ENCODE results near the gene PPP1R14C.
A peak's percentile ranks its signal among the peaks of the same experiment; 100 is the strongest.

PPP1R14C gene

DNA sequence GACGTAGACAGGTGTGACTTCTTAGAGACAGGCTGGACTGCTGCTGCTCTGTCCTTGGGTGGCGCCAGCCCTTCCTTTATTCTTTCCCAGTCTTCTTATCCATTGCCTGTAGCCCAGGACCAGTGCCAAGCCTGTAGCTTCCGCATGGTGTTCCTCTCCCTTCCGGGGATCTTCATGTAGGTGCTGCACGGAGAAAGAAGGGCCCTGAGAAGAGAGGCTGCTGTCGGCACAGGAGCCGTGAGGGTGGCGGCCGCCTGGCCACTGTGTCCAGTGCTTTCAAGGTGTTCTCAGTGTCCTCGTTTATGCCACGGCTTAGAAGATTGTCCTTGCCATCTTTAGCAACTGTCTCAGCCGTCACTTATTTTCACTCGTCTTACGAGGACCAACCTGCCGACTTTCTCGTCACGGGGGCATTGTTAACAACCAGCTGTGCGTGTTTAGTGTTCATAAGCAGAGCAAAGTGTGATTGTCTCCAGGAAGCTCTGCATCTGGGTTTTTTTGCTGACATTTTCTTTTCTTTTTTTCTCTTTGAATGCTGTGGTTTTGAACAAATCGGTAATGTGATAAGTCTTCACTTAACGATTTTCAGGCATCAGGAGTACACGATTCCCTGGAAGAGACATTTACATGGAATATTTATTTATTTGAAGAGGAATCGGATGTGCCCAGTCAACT lies 61.2 kb downstream of the PPP1R14C start:
- 92 to 93% methylated on average over 21 of the region's 22 CpGs for WGBS, 2 experiments (ENCODE audit: insufficient coverage in 2 of 2)
- peaks cover 18% of the 10 kb centered on the region for H3K4me1 ChIP-seq (ENCODE audit: control insufficient read depth, insufficient read depth, low read length, poor library complexity, severe bottlenecking)
- no peaks in the 10 kb centered on the region for H3K9me3 ChIP-seq (ENCODE audit: control insufficient read depth, low read length)
- no peaks in the 10 kb centered on the region for H3K36me3 ChIP-seq (ENCODE audit: control insufficient read depth, insufficient read depth, low read length)
- no peak overlapping the region for H3K4me3 ChIP-seq (ENCODE audit: extremely low read depth, insufficient read depth, low read length, poor library complexity, severe bottlenecking)
- no peak overlapping the region for H3K27ac ChIP-seq (ENCODE audit: low read depth, low read length, severe bottlenecking)

- WGBS, 2 experiments (ENCODE audit: insufficient coverage in 2 of 2) = 85 to 87% methylated on average over 6 to 7 of the region's 9 CpGs
Observed at GRCh38 chr6:150204705-150205472, 62.0 kb downstream of the PPP1R14C start.

DNA sequence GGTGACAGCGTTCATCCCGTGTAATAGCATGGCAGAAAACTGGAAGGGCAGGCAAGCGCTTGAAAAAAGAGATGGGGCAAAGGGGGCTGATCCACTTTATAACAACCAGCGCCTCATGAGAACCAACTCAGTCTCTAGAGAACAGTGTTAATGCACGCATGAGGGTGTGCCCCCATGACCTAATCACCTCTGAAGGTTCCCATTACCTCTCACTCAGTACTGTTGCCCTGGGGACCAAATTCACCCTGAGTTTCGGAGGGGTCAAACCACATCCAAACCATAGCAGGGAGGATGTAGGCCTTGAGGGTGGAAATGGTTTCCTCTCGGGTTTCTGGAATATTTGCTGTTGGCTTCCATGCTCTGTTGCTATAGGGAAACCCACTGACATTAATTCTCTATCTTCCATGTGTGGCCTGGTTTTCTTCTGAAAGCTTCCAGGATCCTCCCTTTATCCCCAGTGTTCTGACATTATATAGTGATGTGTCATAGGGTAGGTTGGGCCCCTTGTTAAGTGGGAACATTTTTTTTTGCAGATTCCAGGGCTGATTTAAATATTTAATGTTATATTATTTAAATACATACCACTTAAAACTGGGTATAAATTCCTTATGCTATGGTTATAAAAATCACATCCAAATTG lies 65.2 kb downstream of the PPP1R14C start:
- 89 to 93% methylated on average over 5 of the region's 7 CpGs for whole genome bisulfite sequencing, 2 experiments (ENCODE audit: insufficient coverage in 2 of 2)
- H3K27ac ChIP-seq (ENCODE audit: low read depth, low read length, severe bottlenecking) = peak overlapping the region; percentile 20
- no peaks in the 10 kb centered on the region for H3K36me3 ChIP-seq (ENCODE audit: control insufficient read depth, insufficient read depth, low read length)
- no peaks in the 10 kb centered on the region for H3K9me3 ChIP-seq (ENCODE audit: control insufficient read depth, low read length)
- H3K4me1 ChIP-seq (ENCODE audit: control insufficient read depth, insufficient read depth, low read length, poor library complexity, severe bottlenecking) = peaks cover 22% of the 10 kb centered on the region
- H3K4me3 ChIP-seq (ENCODE audit: extremely low read depth, insufficient read depth, low read length, poor library complexity, severe bottlenecking) = no peak overlapping the region

More at GRCh38 chr6:150204705-150205472, 62.0 kb downstream of the PPP1R14C start:
- Histone ChIP-seq H3K4me3 (ENCODE audit: extremely low read depth, insufficient read depth, low read length, poor library complexity, severe bottlenecking) (no peak overlapping the region), H3K27ac (ENCODE audit: low read depth, low read length, severe bottlenecking) (no peak overlapping the region), H3K4me1 (ENCODE audit: control insufficient read depth, insufficient read depth, low read length, poor library complexity, severe bottlenecking) (peaks cover 19% of the 10 kb centered on the region), H3K36me3 (ENCODE audit: control insufficient read depth, insufficient read depth, low read length) (no peaks in the 10 kb centered on the region), H3K9me3 (ENCODE audit: control insufficient read depth, low read length) (no peaks in the 10 kb centered on the region)

DNA sequence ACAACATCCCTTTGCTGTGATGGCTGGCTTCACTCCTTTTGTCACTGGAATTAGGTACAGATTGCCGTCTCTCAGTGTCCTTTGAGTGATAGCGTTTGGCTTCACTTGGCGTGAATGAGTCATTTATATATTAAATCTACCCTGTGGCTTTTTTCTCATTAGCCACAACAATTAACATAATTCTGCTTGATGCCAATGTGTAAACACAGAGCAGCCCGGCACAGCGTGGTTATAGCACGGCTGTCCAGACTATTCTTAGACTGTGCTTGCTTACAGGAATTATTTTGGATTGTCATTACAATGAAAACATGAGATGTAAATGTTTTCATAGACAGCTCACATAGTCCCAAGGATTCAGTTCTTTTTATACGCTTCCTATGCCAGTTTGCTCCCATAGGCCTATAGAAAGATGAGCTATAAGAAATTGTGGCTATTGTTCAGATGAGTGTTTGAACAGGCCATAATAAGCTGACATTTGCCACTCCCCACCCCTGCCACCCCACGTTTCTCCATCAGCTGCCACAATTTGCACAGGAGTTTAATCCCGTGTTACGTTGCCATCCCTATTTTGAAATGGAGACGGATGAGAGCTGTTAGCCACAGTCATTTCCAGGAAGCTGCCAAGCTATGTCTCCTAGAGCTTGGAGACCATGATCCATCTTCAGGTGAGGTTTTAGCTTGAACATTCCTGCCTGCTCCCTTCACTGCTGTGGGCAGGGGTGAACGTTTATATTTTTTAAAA lies 65.9 kb downstream of the PPP1R14C start:
- H3K36me3 ChIP-seq (ENCODE audit: control insufficient read depth, insufficient read depth, low read length) = no peaks in the 10 kb centered on the region
- WGBS, 2 experiments (ENCODE audit: insufficient coverage in 2 of 2) = 86 to 87% methylated on average over 6 to 10 of the region's 12 CpGs
- peaks cover 22% of the 10 kb centered on the region for H3K4me1 ChIP-seq (ENCODE audit: control insufficient read depth, insufficient read depth, low read length, poor library complexity, severe bottlenecking)
- H3K9me3 ChIP-seq (ENCODE audit: control insufficient read depth, low read length) = no peaks in the 10 kb centered on the region
- peak overlapping the region; percentile 34 for H3K27ac ChIP-seq (ENCODE audit: low read depth, low read length, severe bottlenecking)
- no peak overlapping the region for H3K4me3 ChIP-seq (ENCODE audit: extremely low read depth, insufficient read depth, low read length, poor library complexity, severe bottlenecking)

- Histone ChIP-seq H3K9me3 (ENCODE audit: control insufficient read depth, low read length) (no peaks in the 10 kb centered on the region), H3K36me3 (ENCODE audit: control insufficient read depth, insufficient read depth, low read length) (no peaks in the 10 kb centered on the region), H3K4me3 (ENCODE audit: extremely low read depth, insufficient read depth, low read length, poor library complexity, severe bottlenecking) (no peak overlapping the region), H3K27ac (ENCODE audit: low read depth, low read length, severe bottlenecking) (no peak overlapping the region), H3K4me1 (ENCODE audit: control insufficient read depth, insufficient read depth, low read length, poor library complexity, severe bottlenecking) (peaks cover 22% of the 10 kb centered on the region)
- 87 to 91% methylated on average over 2 of the region's 2 CpGs for WGBS, 2 experiments (ENCODE audit: insufficient coverage in 2 of 2)
Observed at GRCh38 chr6:150209415-150209814, 66.6 kb downstream of the PPP1R14C start.

DNA sequence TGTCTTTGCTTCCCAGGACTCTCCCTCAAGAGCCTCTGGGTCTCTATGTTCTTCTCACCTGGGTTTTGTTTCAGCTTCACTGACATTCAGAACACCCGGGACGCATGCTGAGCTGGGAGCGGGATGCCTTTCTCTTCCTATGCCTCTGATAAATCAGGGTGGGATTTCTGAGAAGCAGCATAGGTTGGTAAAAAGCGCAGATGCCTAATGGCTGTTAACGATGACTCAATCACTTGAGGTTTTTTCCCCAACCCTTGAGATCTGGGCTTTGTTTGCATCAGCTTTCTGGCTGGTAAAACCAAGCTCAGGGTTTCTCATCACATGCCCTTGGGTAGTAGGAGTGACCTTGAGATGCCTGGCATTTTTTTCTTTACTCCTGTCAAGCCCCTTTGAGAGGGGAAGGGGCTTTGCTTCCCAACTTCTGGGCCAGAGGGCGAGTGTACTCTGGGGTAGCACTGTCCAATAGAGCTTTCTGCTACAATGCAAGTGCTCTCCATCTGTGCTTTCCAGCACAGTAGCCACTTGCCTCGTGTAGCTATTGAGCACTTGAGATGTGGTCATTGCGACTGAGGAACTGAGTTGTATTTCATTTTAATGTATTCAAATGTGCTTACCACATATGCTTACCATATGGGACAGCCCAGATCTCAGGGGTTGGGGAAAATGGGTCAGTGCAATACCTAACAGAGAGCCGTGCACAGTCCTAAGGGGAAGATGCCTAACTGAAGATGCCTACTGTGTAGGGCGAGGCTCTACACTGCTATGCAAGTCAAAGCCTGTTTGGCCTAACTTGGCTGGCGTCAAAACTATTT lies 69.1 kb downstream of the PPP1R14C start:
- Histone ChIP-seq H3K4me3 (ENCODE audit: extremely low read depth, insufficient read depth, low read length, poor library complexity, severe bottlenecking) (no peak overlapping the region), H3K9me3 (ENCODE audit: control insufficient read depth, low read length) (no peaks in the 10 kb centered on the region), H3K27ac (ENCODE audit: low read depth, low read length, severe bottlenecking) (no peak overlapping the region), H3K36me3 (ENCODE audit: control insufficient read depth, insufficient read depth, low read length) (no peaks in the 10 kb centered on the region), H3K4me1 (ENCODE audit: control insufficient read depth, insufficient read depth, low read length, poor library complexity, severe bottlenecking) (peaks cover 18% of the 10 kb centered on the region)
- WGBS, 2 experiments (ENCODE audit: insufficient coverage in 2 of 2) = 81 to 91% methylated on average over 7 to 9 of the region's 11 CpGs

GRCh38 chr6:150212778-150213177 lies 69.9 kb downstream of the PPP1R14C start:
- peaks cover 15% of the 10 kb centered on the region for H3K4me1 ChIP-seq (ENCODE audit: control insufficient read depth, insufficient read depth, low read length, poor library complexity, severe bottlenecking)
- H3K36me3 ChIP-seq (ENCODE audit: control insufficient read depth, insufficient read depth, low read length) = no peaks in the 10 kb centered on the region
- no peak overlapping the region for H3K4me3 ChIP-seq (ENCODE audit: extremely low read depth, insufficient read depth, low read length, poor library complexity, severe bottlenecking)
- H3K9me3 ChIP-seq (ENCODE audit: control insufficient read depth, low read length) = no peaks in the 10 kb centered on the region
- H3K27ac ChIP-seq (ENCODE audit: low read depth, low read length, severe bottlenecking) = no peak overlapping the region
- WGBS, 2 experiments (ENCODE audit: insufficient coverage in 2 of 2) = 96 to 98% methylated on average over 5 to 7 of the region's 10 CpGs

GRCh38 chr6:150213301-150213700 lies 70.5 kb downstream of the PPP1R14C start:
- WGBS, 2 experiments (ENCODE audit: insufficient coverage in 2 of 2) = 83% methylated on average over 1 of the region's 1 CpG; no CpG with 5 or more reads in 1 of the 2 experiments

GRCh38 chr6:150214310-150214709 lies 71.5 kb downstream of the PPP1R14C start:
- H3K36me3 ChIP-seq (ENCODE audit: control insufficient read depth, insufficient read depth, low read length) = no peaks in the 10 kb centered on the region
- peaks cover 3% of the 10 kb centered on the region for H3K4me1 ChIP-seq (ENCODE audit: control insufficient read depth, insufficient read depth, low read length, poor library complexity, severe bottlenecking)
- no peak overlapping the region for H3K27ac ChIP-seq (ENCODE audit: low read depth, low read length, severe bottlenecking)
- H3K9me3 ChIP-seq (ENCODE audit: control insufficient read depth, low read length) = no peaks in the 10 kb centered on the region
- no peak overlapping the region for H3K4me3 ChIP-seq (ENCODE audit: extremely low read depth, insufficient read depth, low read length, poor library complexity, severe bottlenecking)

More at GRCh38 chr6:150213301-150213700, 70.5 kb downstream of the PPP1R14C start:
- Histone ChIP-seq H3K4me1 (ENCODE audit: control insufficient read depth, insufficient read depth, low read length, poor library complexity, severe bottlenecking) (peaks cover 10% of the 10 kb centered on the region), H3K9me3 (ENCODE audit: control insufficient read depth, low read length) (no peaks in the 10 kb centered on the region), H3K36me3 (ENCODE audit: control insufficient read depth, insufficient read depth, low read length) (no peaks in the 10 kb centered on the region), H3K27ac (ENCODE audit: low read depth, low read length, severe bottlenecking) (no peak overlapping the region), H3K4me3 (ENCODE audit: extremely low read depth, insufficient read depth, low read length, poor library complexity, severe bottlenecking) (no peak overlapping the region)
